Measurements from ENCODE around the gene CNBD2.
"Not testable (repeated sequence)": the region's sequence is repeated elsewhere in the genome, so short reads cannot be mapped to it uniquely, and the experiment has no call there.

The CNBD2 gene

GRCh38 chr20:35985806-35986205 is 17.4 kb downstream of the CNBD2 start:
- Histone ChIP-seq H3K27me3 (no peaks in the 10 kb centered on the region), H3K9me3 (no peaks in the 10 kb centered on the region), H3K36me3 (no peaks in the 10 kb centered on the region), H3K4me1 (no peaks in the 10 kb centered on the region), H3K4me3 (no peak overlapping the region), H3K27ac (no peak overlapping the region)
- intact Hi-C loops (cut with DNase I; ENCODE audit: low total_unique reads) = no loop called here
- no peak for TF ChIP-seq CTCF (IDR thresholded peaks at IDR 0.05)
- DNase-seq = no peak

- H3K27ac ChIP-seq = no peak overlapping the region
- intact Hi-C loops (cut with DNase I; ENCODE audit: low total_unique reads) = no loop called here
- no peak for DNase-seq
- H3K4me3 ChIP-seq = no peak overlapping the region
- no peaks in the 10 kb centered on the region for H3K27me3 ChIP-seq
- H3K36me3 ChIP-seq = no peaks in the 10 kb centered on the region
- no peak for TF ChIP-seq CTCF (IDR thresholded peaks at IDR 0.05)
- no peaks in the 10 kb centered on the region for H3K4me1 ChIP-seq
- no peaks in the 10 kb centered on the region for H3K9me3 ChIP-seq
Measured at GRCh38 chr20:35988910-35989463, 20.6 kb downstream of the CNBD2 start.

GRCh38 chr20:35991142-35991771 is 22.9 kb downstream of the CNBD2 start:
- no peak overlapping the region for H3K4me3 ChIP-seq
- no peak overlapping the region for H3K27ac ChIP-seq
- no peaks in the 10 kb centered on the region for H3K36me3 ChIP-seq
- no peaks in the 10 kb centered on the region for H3K27me3 ChIP-seq
- intact Hi-C loops (cut with DNase I; ENCODE audit: low total_unique reads) = no loop called here
- no peak for DNase-seq
- no peaks in the 10 kb centered on the region for H3K9me3 ChIP-seq
- H3K4me1 ChIP-seq = peaks cover 0 to 5% (median 2%) of the 10 kb centered on the region in 4 donors
- peak; percentile 33 to 48 for TF ChIP-seq CTCF (IDR thresholded peaks at IDR 0.05)

- Histone ChIP-seq H3K9me3 (no peaks in the 10 kb centered on the region), H3K27me3 (no peaks in the 10 kb centered on the region), H3K36me3 (no peaks in the 10 kb centered on the region), H3K4me1 (peaks cover 0 to 5% (median 2%) of the 10 kb centered on the region in 4 donors), H3K4me3 (no peak overlapping the region), H3K27ac (no peak overlapping the region)
- peak; percentile 79 to 81 for TF ChIP-seq CTCF (IDR thresholded peaks at IDR 0.05)
- intact Hi-C loops (cut with DNase I; ENCODE audit: low total_unique reads) = loop anchor here (2.0 kb wide), 1 partner anchor 144 kb away; no protein-coding TSS in a partner anchor
- DNase-seq = no peak
Measured at GRCh38 chr20:35992713-35993335, 24.4 kb downstream of the CNBD2 start.

GRCh38 chr20:35994994-35995453 is 26.6 kb downstream of the CNBD2 start:
- TF ChIP-seq CTCF (IDR thresholded peaks at IDR 0.05) = peak; percentile 86 to 87
- peak; percentile 79 to 83 for DNase-seq
- intact Hi-C loops (cut with DNase I; ENCODE audit: low total_unique reads) = loop anchor here (5.0 kb wide), 1 partner anchor 202 kb away; no protein-coding TSS in a partner anchor
- Histone ChIP-seq H3K27ac (no peak overlapping the region), H3K9me3 (peaks cover 0 to 5% (median 0%) of the 10 kb centered on the region in 3 donors), H3K4me1 (peaks cover 0 to 5% (median 2%) of the 10 kb centered on the region in 4 donors), H3K36me3 (no peaks in the 10 kb centered on the region), H3K27me3 (no peaks in the 10 kb centered on the region), H3K4me3 (no peak overlapping the region)

- intact Hi-C loops (cut with DNase I; ENCODE audit: low total_unique reads) = loop anchor here (5.0 kb wide), 1 partner anchor 201 kb away; no protein-coding TSS in a partner anchor
- not testable (repeated sequence) for H3K9me3 ChIP-seq
Measured at GRCh38 chr20:35996492-35996891, 28.1 kb downstream of the CNBD2 start.

GRCh38 chr20:36001331-36001730 is 32.9 kb downstream of the CNBD2 start:
- H3K36me3 ChIP-seq; intact Hi-C loops (cut with DNase I; ENCODE audit: low total_unique reads); H3K27ac ChIP-seq; H3K4me3 ChIP-seq; DNase-seq; H3K27me3 ChIP-seq; H3K9me3 ChIP-seq; H3K4me1 ChIP-seq: not testable (repeated sequence)

More at GRCh38 chr20:35996492-35996891, 28.1 kb downstream of the CNBD2 start:
- H3K4me3 ChIP-seq, H3K27ac ChIP-seq, H3K36me3 ChIP-seq, DNase-seq, H3K4me1 ChIP-seq, H3K27me3 ChIP-seq: not testable (repeated sequence)
